A673 (cell line): Measurements from ENCODE around the gene IMP4. TPM values are rescaled to one million over a fixed set of nuclear protein-coding genes. Genes with fewer than 3 reads are reported as not detected.

Source experiments
- BruUV-seq: library from RNA; stranded (reverse); fragments of 400-500 nt; replicated peaks from 2 replicates; lab custom pipeline; 2021; lab: Mats Ljungman, UMichigan
- CTCF ChIA-PET: fragments of 300-600 bp; sonication (Branson Sonifier 250); formaldehyde crosslinking; loops from one replicate; lab custom pipeline; 2022; ENCODE audit warnings: antibody characterized with exemption; lab: Charles Lee
- POLR2A ChIA-PET: fragments of 300-600 bp; sonication (Branson Sonifier 250); formaldehyde crosslinking; loops from one replicate; lab custom pipeline; 2022; ENCODE audit warnings: antibody characterized with exemption; ENCODE audit not compliant: low non-redundant PET; lab: Charles Lee
- DNase-seq: peaks from one replicate; pipeline ENCODE4 v3.0.0-alpha.2; 2015; ENCODE audit warnings: low spot score
- H3K27ac ChIP-seq: fragments of 200-600 bp; sonication (generic); 2 replicates; pipeline ENCODE4 v1.5.1; 2016; ENCODE audit warnings: mixed run types, low read depth, mild to moderate bottlenecking, mixed read lengths, antibody characterized with exemption, low read length; ENCODE audit not compliant: poor library complexity, severe bottlenecking
- H3K27me3 ChIP-seq: fragments of 200-600 bp; sonication (generic); replicated peaks from 2 replicates; pipeline ENCODE4 v1.6.1; 2017; ENCODE audit warnings: mixed run types, low read depth, mild to moderate bottlenecking, mixed read lengths, antibody characterized with exemption, low read length; ENCODE audit not compliant: insufficient read depth, poor library complexity
- H3K36me3 ChIP-seq: fragments of 200-600 bp; sonication (generic); 2 replicates; pipeline ENCODE4 v1.6.1; 2016; ENCODE audit warnings: mixed run types, mild to moderate bottlenecking, mixed read lengths, antibody characterized with exemption, low read length; ENCODE audit not compliant: insufficient read depth, poor library complexity, severe bottlenecking
- H3K4me1 ChIP-seq: fragments of 200-600 bp; sonication (generic); 2 replicates; pipeline ENCODE4 v1.6.1; 2017; ENCODE audit warnings: mixed run types, mild to moderate bottlenecking, mixed read lengths, antibody characterized with exemption, low read length; ENCODE audit not compliant: insufficient read depth, poor library complexity, severe bottlenecking
- H3K4me3 ChIP-seq: fragments of 200-600 bp; sonication (generic); 2 replicates; pipeline ENCODE4 v1.5.1; 2016; ENCODE audit warnings: low read depth, mixed run types, mild to moderate bottlenecking, mixed read lengths, low read length; ENCODE audit not compliant: poor library complexity, severe bottlenecking
- H3K9me3 ChIP-seq: fragments of 200-600 bp; sonication (generic); 2 replicates; pipeline ENCODE4 v1.6.1; 2016; ENCODE audit warnings: mixed run types, low read depth, mild to moderate bottlenecking, mixed read lengths, antibody characterized with exemption, low read length; ENCODE audit not compliant: poor library complexity, severe bottlenecking
- CTCF ChIP-seq: fragments of 300-800, 200-600 bp; sonication (generic); conservative IDR thresholded peaks from 2 replicates; pipeline ENCODE4 v1.5.1; 2017; ENCODE audit warnings: low read depth, mild to moderate bottlenecking, antibody characterized with exemption, low read length, moderate library complexity, mixed read lengths
- EZH2 ChIP-seq: fragments of 200-600 bp; sonication (generic); IDR thresholded peaks from 2 replicates; pipeline ENCODE4 v1.6.1; 2017; ENCODE audit warnings: borderline replicate concordance, low read depth, mild to moderate bottlenecking, mixed read lengths, antibody characterized with exemption, low read length; ENCODE audit not compliant: poor library complexity, severe bottlenecking
- intact Hi-C: fragments of 100-400 bp; cut with micrococcal nuclease; formaldehyde crosslinking; loops from one replicate; pipeline ENCODE4 v1.10.0; 2022; ENCODE audit not compliant: unreplicated experiment
- total RNA-seq: library from RNA; stranded (reverse); gene quantifications from 2 replicates; pipeline ENCODE4 v1.2.3, GENCODE V29; 2021

Gene IMP4
- total RNA-seq, 1 experiment from 2014 or later, result 112 TPM

DNA sequence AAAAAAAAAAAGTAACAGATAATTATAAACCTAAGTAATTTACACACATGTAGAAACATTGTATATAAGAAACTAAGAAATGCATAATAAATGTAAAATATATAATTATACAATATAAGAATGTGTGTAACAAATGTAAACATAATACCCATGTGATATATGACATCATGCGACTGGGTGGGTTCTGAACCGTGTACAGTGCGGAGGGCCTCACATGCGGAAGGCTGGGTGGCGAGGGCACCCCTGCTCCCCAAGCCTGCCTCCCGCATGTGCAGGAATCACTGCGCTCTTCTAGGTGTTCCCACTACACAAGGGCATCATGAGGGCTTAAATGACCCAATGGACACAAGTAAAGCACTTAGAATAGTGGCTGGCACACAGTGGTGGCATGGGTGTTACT lies 15.2 kb downstream of the IMP4 start:
- H3K27ac ChIP-seq, result no peak overlapping the region
- no peaks in the 10 kb centered on the region for H3K4me1 ChIP-seq
- H3K4me3 ChIP-seq, result no peak overlapping the region
- H3K36me3 ChIP-seq, result no peaks in the 10 kb centered on the region
- TF ChIP-seq EZH2, result no peak
- no peak for TF ChIP-seq CTCF
- no peaks in the 10 kb centered on the region for H3K9me3 ChIP-seq
- DNase-seq, result no peak
- ChIA-PET CTCF (no interaction called here), POLR2A (no interaction called here)
- BruUV-seq, result no TSS peak
- H3K27me3 ChIP-seq, result no peaks in the 10 kb centered on the region
- intact Hi-C loops, result no loop called here

DNA sequence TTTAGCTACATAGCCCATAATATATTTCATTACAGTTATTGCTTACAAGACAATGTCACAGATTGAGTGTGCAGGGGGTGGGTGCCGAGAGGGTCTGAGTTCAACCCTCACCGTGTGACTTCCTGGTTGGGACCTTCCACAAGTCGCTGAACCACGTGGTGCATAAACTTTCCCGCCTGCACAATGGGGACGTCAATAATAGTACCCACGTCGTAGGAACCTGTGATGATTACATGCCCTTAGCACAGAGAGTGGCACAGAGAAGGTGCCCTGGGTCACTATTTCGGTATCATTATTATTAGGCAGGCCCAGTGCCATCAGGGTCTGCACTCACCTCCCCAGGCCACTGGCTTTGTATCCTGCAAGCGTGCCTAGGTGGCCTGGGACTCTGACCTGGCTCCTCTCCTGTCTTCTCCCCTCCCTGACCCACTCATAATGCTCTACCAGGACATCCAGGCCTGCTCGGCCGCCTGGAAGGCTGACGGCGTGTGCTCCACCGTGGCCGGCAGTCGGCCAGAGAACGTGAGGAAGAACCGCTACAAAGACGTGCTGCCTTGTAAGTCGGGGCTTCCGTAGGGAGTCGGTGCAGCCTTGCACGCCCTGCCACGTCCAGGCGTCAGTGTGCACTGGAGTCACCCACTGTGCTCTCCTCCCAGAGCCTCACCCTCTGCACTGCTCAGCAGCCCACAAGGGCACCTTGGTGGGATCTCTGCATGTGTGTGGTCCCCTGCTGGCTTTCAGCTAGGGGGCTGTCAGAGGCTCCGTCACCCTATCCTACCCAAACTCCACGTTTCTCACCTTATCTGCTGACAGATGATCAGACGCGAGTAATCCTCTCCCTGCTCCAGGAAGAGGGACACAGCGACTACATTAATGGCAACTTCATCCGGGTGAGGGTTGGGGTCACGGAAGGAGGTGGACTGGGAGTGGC lies 16.0 kb downstream of the IMP4 start:
- no TSS peak for BruUV-seq
- H3K36me3 ChIP-seq, result no peaks in the 10 kb centered on the region
- CTCF ChIA-PET, result no interaction called here
- H3K4me1 ChIP-seq, result no peaks in the 10 kb centered on the region
- intact Hi-C loops, result no loop called here
- no peak overlapping the region for H3K4me3 ChIP-seq
- no peaks in the 10 kb centered on the region for H3K27me3 ChIP-seq
- POLR2A ChIA-PET, result no interaction called here
- no peak overlapping the region for H3K27ac ChIP-seq
- TF ChIP-seq EZH2 (no peak), CTCF (no peak)
- DNase-seq, result no peak
- no peaks in the 10 kb centered on the region for H3K9me3 ChIP-seq

DNA sequence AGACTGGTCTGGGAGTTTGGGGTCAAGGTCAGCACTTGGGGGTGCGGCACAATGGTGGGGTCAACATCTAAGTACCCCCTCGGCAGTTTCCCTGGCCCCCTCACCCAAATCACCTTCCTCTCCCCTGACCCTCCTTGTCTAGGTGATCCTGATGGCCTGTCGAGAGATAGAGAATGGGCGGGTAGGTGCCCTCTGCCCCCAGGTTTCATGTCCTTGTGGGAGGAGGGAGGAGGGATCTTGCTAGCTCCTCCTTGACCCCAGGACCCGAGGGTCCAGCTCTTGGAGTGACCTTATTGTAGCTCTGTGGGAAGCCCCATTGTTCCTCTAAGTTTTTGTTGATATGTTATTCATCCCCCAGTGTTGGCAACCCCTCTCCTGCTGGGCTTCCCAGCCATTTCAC lies 16.8 kb downstream of the IMP4 start:
- Histone ChIP-seq H3K27me3 (no peaks in the 10 kb centered on the region), H3K27ac (no peak overlapping the region), H3K4me1 (no peaks in the 10 kb centered on the region), H3K36me3 (no peaks in the 10 kb centered on the region), H3K9me3 (no peaks in the 10 kb centered on the region), H3K4me3 (no peak overlapping the region)
- TF ChIP-seq CTCF, result no peak
- no peak for TF ChIP-seq EZH2
- intact Hi-C loops, result no loop called here
- ChIA-PET CTCF (no interaction called here), POLR2A (no interaction called here)
- no TSS peak for BruUV-seq
- no peak for DNase-seq
